ENCODE results near the gene MAGEB3. TPM values are rescaled to one million over a fixed set of nuclear protein-coding genes. Genes with fewer than 3 reads are reported as not detected.
A peak's percentile ranks its signal among the peaks of the same experiment; 100 is the strongest.

MAGEB3 gene
- total RNA-seq, 1 donor from 2014 or later, result not detected

GRCh38 chrX:30275498-30275897, 45.0 kb downstream of the MAGEB3 start:
- Mint-ChIP-seq H3K27ac (ENCODE audit: unreplicated experiment) (no peak overlapping the region), H3K4me1 (ENCODE audit: low read depth) (no peaks in the 10 kb centered on the region), H3K36me3 (ENCODE audit: low read depth) (no peaks in the 10 kb centered on the region), H3K4me3 (ENCODE audit: unreplicated experiment) (no peak overlapping the region), H3K9me3 (ENCODE audit: low read depth) (no peaks in the 10 kb centered on the region), H3K27me3 (ENCODE audit: low read depth) (no peaks in the 10 kb centered on the region)
- no peak for DNase-seq (ENCODE audit: low spot score)
- TF ChIP-seq, protein P1, sequence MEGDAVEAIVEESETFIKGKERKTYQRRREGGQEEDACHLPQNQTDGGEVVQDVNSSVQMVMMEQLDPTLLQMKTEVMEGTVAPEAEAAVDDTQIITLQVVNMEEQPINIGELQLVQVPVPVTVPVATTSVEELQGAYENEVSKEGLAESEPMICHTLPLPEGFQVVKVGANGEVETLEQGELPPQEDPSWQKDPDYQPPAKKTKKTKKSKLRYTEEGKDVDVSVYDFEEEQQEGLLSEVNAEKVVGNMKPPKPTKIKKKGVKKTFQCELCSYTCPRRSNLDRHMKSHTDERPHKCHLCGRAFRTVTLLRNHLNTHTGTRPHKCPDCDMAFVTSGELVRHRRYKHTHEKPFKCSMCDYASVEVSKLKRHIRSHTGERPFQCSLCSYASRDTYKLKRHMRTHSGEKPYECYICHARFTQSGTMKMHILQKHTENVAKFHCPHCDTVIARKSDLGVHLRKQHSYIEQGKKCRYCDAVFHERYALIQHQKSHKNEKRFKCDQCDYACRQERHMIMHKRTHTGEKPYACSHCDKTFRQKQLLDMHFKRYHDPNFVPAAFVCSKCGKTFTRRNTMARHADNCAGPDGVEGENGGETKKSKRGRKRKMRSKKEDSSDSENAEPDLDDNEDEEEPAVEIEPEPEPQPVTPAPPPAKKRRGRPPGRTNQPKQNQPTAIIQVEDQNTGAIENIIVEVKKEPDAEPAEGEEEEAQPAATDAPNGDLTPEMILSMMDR (IDR thresholded peaks at IDR 0.05), result peak; percentile 89

DNA sequence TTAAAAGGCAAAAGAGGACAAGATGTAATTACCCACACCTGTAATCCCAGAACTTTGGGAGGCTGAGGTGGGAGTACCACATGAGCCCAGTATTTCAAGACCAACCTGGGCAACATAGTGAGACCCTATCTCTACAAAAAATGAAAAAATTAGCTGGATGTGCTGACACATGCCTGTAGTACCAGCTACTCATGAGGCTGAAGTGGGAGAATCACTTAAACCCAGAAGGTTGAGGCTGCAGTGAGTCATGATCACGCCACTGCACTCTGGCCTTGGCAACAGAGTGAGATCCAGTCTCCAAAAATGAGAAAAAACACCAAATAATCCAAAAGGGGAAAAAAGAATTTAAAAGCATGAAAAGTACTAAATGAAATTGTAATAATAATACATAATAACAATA, 47.9 kb downstream of the MAGEB3 start:
- no peak overlapping the region for H3K27ac Mint-ChIP-seq (ENCODE audit: unreplicated experiment)
- no peaks in the 10 kb centered on the region for H3K27me3 Mint-ChIP-seq (ENCODE audit: low read depth)
- no peaks in the 10 kb centered on the region for H3K9me3 Mint-ChIP-seq (ENCODE audit: low read depth)
- no peak for DNase-seq (ENCODE audit: low spot score)
- H3K36me3 Mint-ChIP-seq (ENCODE audit: low read depth), result no peaks in the 10 kb centered on the region
- TF ChIP-seq, protein P1 (IDR thresholded peaks at IDR 0.05), result no peak
- H3K4me3 Mint-ChIP-seq (ENCODE audit: unreplicated experiment), result no peak overlapping the region
- H3K4me1 Mint-ChIP-seq (ENCODE audit: low read depth), result peaks cover 9% of the 10 kb centered on the region

DNA sequence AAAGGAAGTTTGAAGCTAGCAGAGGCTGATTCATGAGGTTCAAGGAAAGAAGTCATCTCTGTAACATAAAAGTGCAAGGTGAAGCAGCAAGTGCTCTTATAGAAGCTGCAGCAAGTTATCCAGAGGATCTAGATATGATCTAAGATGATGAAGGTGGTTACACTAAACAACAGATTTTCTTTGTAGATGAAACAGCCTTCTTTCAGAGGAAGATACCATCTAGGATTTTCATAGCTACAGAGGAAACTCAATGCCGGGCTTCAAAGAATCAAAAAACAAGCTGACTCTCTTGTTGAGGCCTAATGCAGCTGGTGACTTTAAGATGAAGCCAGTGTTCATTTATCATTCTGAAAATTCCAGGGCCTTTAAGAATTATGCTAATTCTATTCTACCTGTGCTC, 50.0 kb downstream of the MAGEB3 start:
- peaks cover 21% of the 10 kb centered on the region for H3K4me1 Mint-ChIP-seq (ENCODE audit: low read depth)

DNA sequence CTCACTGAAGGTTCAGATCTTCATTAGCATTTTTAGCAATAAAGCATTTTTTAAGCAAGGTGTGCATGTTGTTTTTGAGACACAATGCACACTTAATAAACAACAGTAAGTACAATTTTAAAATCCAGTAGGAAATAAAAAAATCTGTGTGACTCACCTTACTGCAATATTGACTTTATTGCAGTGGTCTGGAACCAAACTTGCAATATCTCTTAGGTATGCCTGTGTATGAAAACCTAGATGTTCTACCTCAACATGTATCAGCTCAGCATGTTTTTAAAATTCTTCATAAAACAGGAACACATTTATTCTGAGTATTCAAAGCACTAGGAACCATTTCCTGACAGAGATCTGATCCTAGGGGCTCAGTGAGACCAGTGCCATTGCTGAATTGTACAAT, 52.1 kb downstream of the MAGEB3 start:
- TF ChIP-seq, protein P1 (IDR thresholded peaks at IDR 0.05), result no peak
- H3K9me3 Mint-ChIP-seq (ENCODE audit: low read depth), result no peaks in the 10 kb centered on the region
- peak overlapping the region; percentile 2 for H3K27ac Mint-ChIP-seq (ENCODE audit: unreplicated experiment)
- DNase-seq (ENCODE audit: low spot score), result no peak
- H3K27me3 Mint-ChIP-seq (ENCODE audit: low read depth), result no peaks in the 10 kb centered on the region
- peaks cover 21% of the 10 kb centered on the region for H3K4me1 Mint-ChIP-seq (ENCODE audit: low read depth)
- H3K36me3 Mint-ChIP-seq (ENCODE audit: low read depth), result no peaks in the 10 kb centered on the region
- H3K4me3 Mint-ChIP-seq (ENCODE audit: unreplicated experiment), result no peak overlapping the region

More for the DNA sequence above, 50.0 kb downstream of the MAGEB3 start:
- DNase-seq (ENCODE audit: low spot score), result no peak
- no peaks in the 10 kb centered on the region for H3K36me3 Mint-ChIP-seq (ENCODE audit: low read depth)
- no peak overlapping the region for H3K27ac Mint-ChIP-seq (ENCODE audit: unreplicated experiment)
- no peaks in the 10 kb centered on the region for H3K27me3 Mint-ChIP-seq (ENCODE audit: low read depth)
- TF ChIP-seq, protein P1 (IDR thresholded peaks at IDR 0.05), result no peak
- no peaks in the 10 kb centered on the region for H3K9me3 Mint-ChIP-seq (ENCODE audit: low read depth)
- H3K4me3 Mint-ChIP-seq (ENCODE audit: unreplicated experiment), result no peak overlapping the region

- DNase-seq (ENCODE audit: low spot score), result no peak
- Mint-ChIP-seq H3K36me3 (ENCODE audit: low read depth) (no peaks in the 10 kb centered on the region), H3K27me3 (ENCODE audit: low read depth) (no peaks in the 10 kb centered on the region), H3K4me1 (ENCODE audit: low read depth) (peaks cover 21% of the 10 kb centered on the region), H3K4me3 (ENCODE audit: unreplicated experiment) (no peak overlapping the region), H3K27ac (ENCODE audit: unreplicated experiment) (peak overlapping the region; percentile 92), H3K9me3 (ENCODE audit: low read depth) (no peaks in the 10 kb centered on the region)
- TF ChIP-seq, protein P1 (IDR thresholded peaks at IDR 0.05), result no peak
These were observed 53.2 kb downstream of the MAGEB3 start for GRCh38 chrX:30283456-30284200.

Other genes with a start within 250 kb of the MAGEB3 start
- gene MAGEB2, start 15.1 kb upstream of the MAGEB3 start, total RNA-seq, result not detected in 3 replicates
- gene MAGEB4, start 11.3 kb downstream of the MAGEB3 start, total RNA-seq, result not detected in 3 replicates
- gene MAGEB1, start 16.5 kb downstream of the MAGEB3 start, total RNA-seq, result not detected in 3 replicates
- gene NR0B1, start 78.7 kb downstream of the MAGEB3 start, total RNA-seq, result not detected in 3 replicates

Data from chondrocyte (in vitro differentiated cells).